ENCODE measurements around the gene MRPL23.

GRCh38 chr11:1975185-1975584 is 28.1 kb downstream of the MRPL23 start:
- TF ChIP-seq, protein P1, sequence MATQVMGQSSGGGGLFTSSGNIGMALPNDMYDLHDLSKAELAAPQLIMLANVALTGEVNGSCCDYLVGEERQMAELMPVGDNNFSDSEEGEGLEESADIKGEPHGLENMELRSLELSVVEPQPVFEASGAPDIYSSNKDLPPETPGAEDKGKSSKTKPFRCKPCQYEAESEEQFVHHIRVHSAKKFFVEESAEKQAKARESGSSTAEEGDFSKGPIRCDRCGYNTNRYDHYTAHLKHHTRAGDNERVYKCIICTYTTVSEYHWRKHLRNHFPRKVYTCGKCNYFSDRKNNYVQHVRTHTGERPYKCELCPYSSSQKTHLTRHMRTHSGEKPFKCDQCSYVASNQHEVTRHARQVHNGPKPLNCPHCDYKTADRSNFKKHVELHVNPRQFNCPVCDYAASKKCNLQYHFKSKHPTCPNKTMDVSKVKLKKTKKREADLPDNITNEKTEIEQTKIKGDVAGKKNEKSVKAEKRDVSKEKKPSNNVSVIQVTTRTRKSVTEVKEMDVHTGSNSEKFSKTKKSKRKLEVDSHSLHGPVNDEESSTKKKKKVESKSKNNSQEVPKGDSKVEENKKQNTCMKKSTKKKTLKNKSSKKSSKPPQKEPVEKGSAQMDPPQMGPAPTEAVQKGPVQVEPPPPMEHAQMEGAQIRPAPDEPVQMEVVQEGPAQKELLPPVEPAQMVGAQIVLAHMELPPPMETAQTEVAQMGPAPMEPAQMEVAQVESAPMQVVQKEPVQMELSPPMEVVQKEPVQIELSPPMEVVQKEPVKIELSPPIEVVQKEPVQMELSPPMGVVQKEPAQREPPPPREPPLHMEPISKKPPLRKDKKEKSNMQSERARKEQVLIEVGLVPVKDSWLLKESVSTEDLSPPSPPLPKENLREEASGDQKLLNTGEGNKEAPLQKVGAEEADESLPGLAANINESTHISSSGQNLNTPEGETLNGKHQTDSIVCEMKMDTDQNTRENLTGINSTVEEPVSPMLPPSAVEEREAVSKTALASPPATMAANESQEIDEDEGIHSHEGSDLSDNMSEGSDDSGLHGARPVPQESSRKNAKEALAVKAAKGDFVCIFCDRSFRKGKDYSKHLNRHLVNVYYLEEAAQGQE (IDR thresholded peaks at IDR 0.05; ENCODE audit: insufficient read depth in 1 of 2, low read depth in 2 of 2, low read length in 1 of 2), result no peak
- TF ChIP-seq CTCF (IDR thresholded peaks at IDR 0.05) (no peak), TCF7L2 (IDR thresholded peaks at IDR 0.05; ENCODE audit: low read depth, low read length) (no peak), POLR2AphosphoS5 (IDR thresholded peaks at IDR 0.05; ENCODE audit: low read depth, low read length) (no peak)

All from Panc1 (cell line).